Measurements from ENCODE around the gene MYT1. TPM values are rescaled to one million over a fixed set of nuclear protein-coding genes. Genes with fewer than 3 reads are reported as not detected.
"Not testable (repeated sequence)": the region's sequence is repeated elsewhere in the genome, so short reads cannot be mapped to it uniquely, and the experiment has no call there.

The MYT1 gene
- total RNA-seq, 2 donors from 2014 or later: 0.15 TPM; not detected in 1

DNA sequence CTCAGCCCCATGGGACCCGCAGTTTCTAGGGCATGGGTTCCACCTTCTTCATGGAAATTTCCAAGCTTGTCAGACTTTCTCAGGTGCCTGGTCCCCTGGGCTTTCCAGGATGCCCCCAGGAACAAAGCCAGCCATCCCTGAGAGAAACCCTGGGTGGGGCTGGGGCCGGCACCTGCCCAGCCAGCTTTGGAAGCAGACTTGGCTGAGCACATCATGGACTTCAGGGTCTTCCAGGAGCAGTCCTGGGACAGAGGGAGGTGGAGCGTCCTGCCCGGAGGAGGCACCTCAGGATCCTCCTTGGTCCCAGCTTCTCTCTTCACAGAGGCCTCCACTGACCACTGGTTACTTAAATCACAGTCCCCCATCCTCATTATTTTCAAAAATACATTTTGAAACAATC, 13.5 kb downstream of the MYT1 start:
- Histone ChIP-seq H3K36me3 (no peaks in the 10 kb centered on the region), H3K27ac (no peak overlapping the region), H3K4me3 (no peak overlapping the region), H3K27me3 (no peaks in the 10 kb centered on the region), H3K4me1 (no peaks in the 10 kb centered on the region), H3K9me3 (no peaks in the 10 kb centered on the region)
- TF ChIP-seq, protein P1, sequence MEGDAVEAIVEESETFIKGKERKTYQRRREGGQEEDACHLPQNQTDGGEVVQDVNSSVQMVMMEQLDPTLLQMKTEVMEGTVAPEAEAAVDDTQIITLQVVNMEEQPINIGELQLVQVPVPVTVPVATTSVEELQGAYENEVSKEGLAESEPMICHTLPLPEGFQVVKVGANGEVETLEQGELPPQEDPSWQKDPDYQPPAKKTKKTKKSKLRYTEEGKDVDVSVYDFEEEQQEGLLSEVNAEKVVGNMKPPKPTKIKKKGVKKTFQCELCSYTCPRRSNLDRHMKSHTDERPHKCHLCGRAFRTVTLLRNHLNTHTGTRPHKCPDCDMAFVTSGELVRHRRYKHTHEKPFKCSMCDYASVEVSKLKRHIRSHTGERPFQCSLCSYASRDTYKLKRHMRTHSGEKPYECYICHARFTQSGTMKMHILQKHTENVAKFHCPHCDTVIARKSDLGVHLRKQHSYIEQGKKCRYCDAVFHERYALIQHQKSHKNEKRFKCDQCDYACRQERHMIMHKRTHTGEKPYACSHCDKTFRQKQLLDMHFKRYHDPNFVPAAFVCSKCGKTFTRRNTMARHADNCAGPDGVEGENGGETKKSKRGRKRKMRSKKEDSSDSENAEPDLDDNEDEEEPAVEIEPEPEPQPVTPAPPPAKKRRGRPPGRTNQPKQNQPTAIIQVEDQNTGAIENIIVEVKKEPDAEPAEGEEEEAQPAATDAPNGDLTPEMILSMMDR (IDR thresholded peaks at IDR 0.05): no peak
- DNase-seq (ENCODE audit: low spot score): no peak

DNA sequence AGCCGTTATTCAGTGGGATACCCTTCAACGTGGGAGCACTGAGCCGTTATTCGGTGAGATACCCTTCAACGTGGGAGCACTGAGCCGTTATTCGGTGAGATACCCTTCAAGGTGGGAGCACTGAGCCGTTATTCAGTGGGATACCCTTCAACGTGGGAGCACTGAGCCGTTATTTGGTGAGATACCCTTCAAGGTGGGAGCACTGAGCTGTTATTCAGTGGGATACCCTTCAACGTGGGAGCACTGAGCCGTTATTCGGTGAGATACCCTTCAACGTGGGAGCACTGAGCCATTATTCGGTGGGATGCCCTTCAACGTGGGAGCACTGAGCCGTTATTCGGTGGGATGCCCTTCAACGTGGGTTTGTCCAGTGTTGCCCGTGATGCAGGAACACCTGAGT, 14.7 kb downstream of the MYT1 start:
- not testable (repeated sequence) for H3K4me3 ChIP-seq; H3K4me1 ChIP-seq; H3K36me3 ChIP-seq; H3K9me3 ChIP-seq; H3K27ac ChIP-seq; H3K27me3 ChIP-seq; DNase-seq (ENCODE audit: low spot score)

DNA sequence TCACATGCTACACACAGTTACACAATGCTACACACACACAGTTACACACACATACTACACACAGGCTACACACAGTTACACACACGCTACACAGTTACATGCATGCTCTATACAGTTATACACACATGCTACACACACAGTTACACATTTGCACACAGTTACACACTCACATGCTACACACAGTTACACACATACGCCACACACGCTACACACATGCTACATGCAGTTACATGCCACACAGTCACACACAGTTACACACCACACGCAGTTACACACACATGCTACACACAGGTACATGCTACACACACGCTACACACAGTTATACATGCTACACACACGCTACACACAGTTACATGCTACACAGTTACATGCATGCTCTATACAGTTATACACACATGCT, 15.6 kb downstream of the MYT1 start:
- H3K4me1 ChIP-seq: no peaks in the 10 kb centered on the region
- TF ChIP-seq, protein P1 (IDR thresholded peaks at IDR 0.05): no peak
- no peak overlapping the region for H3K4me3 ChIP-seq
- H3K27me3 ChIP-seq: no peaks in the 10 kb centered on the region
- H3K9me3 ChIP-seq: no peaks in the 10 kb centered on the region
- H3K27ac ChIP-seq: no peak overlapping the region
- no peak for DNase-seq (ENCODE audit: low spot score)
- H3K36me3 ChIP-seq: no peaks in the 10 kb centered on the region

DNA sequence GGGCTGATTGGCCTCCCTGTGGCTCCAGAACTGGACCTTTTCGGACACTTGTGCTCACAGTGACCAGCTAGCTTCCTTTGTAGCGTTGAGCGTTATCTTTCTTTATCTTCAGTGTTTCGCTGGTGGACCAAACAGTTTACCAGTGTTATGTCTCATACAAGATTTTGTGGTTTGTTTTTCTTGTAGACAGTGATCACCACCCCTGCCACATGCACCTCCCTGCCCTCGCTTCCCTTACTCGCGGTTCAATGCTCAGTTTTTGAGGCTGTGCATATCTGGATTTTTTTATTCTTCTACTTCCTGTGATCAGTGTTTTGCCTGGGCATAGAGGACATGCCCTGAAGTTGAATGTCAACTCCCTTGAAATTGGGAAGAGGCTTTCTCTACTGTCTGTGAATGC, 16.4 kb downstream of the MYT1 start:
- H3K4me1 ChIP-seq: no peaks in the 10 kb centered on the region
- H3K9me3 ChIP-seq: no peaks in the 10 kb centered on the region
- H3K4me3 ChIP-seq: no peak overlapping the region
- DNase-seq (ENCODE audit: low spot score): no peak
- H3K27me3 ChIP-seq: no peaks in the 10 kb centered on the region
- H3K36me3 ChIP-seq: no peaks in the 10 kb centered on the region
- no peak overlapping the region for H3K27ac ChIP-seq
- TF ChIP-seq, protein P1 (IDR thresholded peaks at IDR 0.05): no peak

DNA sequence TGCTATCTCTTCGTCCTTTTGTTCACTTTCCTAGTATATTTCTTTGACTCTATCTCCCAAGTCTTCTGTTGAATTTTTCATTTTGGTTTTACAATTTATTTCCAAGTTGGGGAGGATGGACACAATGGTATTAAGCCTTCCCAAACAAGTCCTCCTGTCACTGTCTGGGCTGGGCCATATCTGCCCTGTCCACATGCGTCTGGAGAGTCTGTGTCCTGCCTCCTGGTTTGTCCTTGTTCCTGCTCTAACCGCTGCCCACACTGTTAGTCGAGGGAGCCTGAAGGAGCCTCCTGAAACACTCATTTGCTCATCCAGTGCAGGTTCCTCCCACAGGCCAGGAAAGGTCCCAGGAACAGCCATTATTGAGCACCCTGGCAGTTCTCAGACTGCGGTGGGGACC, 17.1 kb downstream of the MYT1 start:
- no peaks in the 10 kb centered on the region for H3K4me1 ChIP-seq
- no peak for DNase-seq (ENCODE audit: low spot score)
- H3K9me3 ChIP-seq: no peaks in the 10 kb centered on the region
- no peak overlapping the region for H3K4me3 ChIP-seq
- H3K27me3 ChIP-seq: no peaks in the 10 kb centered on the region
- no peak overlapping the region for H3K27ac ChIP-seq
- TF ChIP-seq, protein P1 (IDR thresholded peaks at IDR 0.05): no peak
- no peaks in the 10 kb centered on the region for H3K36me3 ChIP-seq

DNA sequence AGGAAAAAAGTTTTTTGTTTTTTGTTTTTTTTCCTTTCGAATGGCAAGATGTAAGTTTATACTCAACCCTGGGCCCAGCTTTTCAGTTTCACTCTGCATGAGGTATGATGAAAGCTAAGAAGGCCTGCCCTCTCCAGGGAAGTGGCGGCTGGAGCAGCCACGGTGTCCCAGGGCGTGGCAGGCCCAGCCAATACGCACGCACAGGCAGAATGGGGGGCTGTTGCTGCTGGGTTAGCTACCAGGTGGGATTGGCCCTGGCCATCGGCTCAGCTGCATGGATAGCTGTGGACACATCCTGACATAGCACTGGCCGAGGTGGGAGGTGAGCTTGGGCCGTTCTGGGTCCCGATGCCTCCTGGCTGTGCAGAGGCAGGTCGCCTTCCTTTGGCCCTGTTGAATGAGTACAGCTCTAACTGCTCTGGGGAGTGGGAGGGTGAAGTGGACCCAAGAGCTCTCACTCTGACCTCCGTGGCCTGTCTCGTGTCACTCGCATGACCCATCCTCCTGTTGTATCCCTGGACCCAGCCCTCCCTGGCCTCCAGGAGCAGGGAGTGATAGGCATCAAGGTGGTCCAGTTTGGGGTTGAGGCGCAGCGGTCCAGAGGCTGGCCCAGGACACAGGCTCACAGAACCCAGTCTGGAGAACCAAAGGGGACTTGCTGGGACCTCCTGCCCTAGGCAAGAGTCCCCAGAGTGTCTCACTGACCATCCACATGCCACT, 18.1 kb downstream of the MYT1 start:
- Histone ChIP-seq H3K27me3 (no peaks in the 10 kb centered on the region), H3K4me1 (no peaks in the 10 kb centered on the region), H3K36me3 (no peaks in the 10 kb centered on the region), H3K4me3 (no peak overlapping the region), H3K9me3 (no peaks in the 10 kb centered on the region), H3K27ac (no peak overlapping the region)
- TF ChIP-seq, protein P1 (IDR thresholded peaks at IDR 0.05): no peak
- DNase-seq (ENCODE audit: low spot score): no peak

Measured in right atrium auricular region (tissue), 2 donors.